H1 (cell line): ENCODE data around the gene CASP1. TPM values are rescaled to one million over a fixed set of nuclear protein-coding genes. Genes with fewer than 3 reads are reported as not detected.

Source experiments
- CTCF ChIA-PET: fragments of 300-600 bp; sonication (Branson Sonifier 250); formaldehyde crosslinking; loops from one replicate; lab custom pipeline; 2021; ENCODE audit not compliant: partially characterized antibody; lab: Charles Lee
- POLR2A ChIA-PET: fragments of 300-600 bp; sonication (Branson Sonifier 250); formaldehyde crosslinking; loops from one replicate; lab custom pipeline; 2021; ENCODE audit warnings: inconsistent platforms; ENCODE audit not compliant: partially characterized antibody; lab: Charles Lee
- DNase-seq, 2 experiments: peaks; one replicate each; pipeline versions ENCODE4 v3.0.0 to v3.0.0-alpha.2; 2010 to 2022; ENCODE audit warnings: low spot score in 2 of 2, low read depth in 1 of 2, mixed read lengths in 1 of 2
- FAIRE-seq: peaks from 2 replicates; lab custom pipeline; 2011; peaks lifted over from hg19 to GRCh38; lab: Jason Lieb, UNC
- H2AFZ ChIP-seq: 2 replicates; pipeline ENCODE4 v1.8.1; 2012; ENCODE audit warnings: low read length, inconsistent platforms
- H2AK5ac ChIP-seq: 2 replicates; pipeline ENCODE4 v1.6.1; 2013; ENCODE audit warnings: low read depth, low read length
- H2BK120ac ChIP-seq: replicated peaks from 2 replicates; pipeline ENCODE3; 2013; ENCODE audit warnings: low read depth, low read length, inconsistent platforms
- H2BK12ac ChIP-seq: 2 replicates; pipeline ENCODE4 v1.6.1; 2013; ENCODE audit warnings: low read depth, low read length
- H2BK15ac ChIP-seq: 2 replicates; pipeline ENCODE4 v1.6.1; 2013; ENCODE audit warnings: low read length
- H2BK20ac ChIP-seq: 2 replicates; pipeline ENCODE4 v1.6.1; 2013; ENCODE audit warnings: low read length
- H2BK5ac ChIP-seq: 2 replicates; pipeline ENCODE4 v1.6.1; 2013; ENCODE audit warnings: low read depth, low read length
- H3K14ac ChIP-seq: 2 replicates; pipeline ENCODE4 v1.6.1; 2013; ENCODE audit warnings: inconsistent platforms; ENCODE audit not compliant: insufficient read length
- H3K18ac ChIP-seq: 2 replicates; pipeline ENCODE4 v1.6.1; 2013; ENCODE audit warnings: low read length; ENCODE audit errors: extremely low read depth
- H3K23ac ChIP-seq: 2 replicates; pipeline ENCODE4 v1.6.1; 2013; ENCODE audit warnings: inconsistent platforms; ENCODE audit not compliant: insufficient read length
- H3K23me2 ChIP-seq: 2 replicates; pipeline ENCODE4 v1.6.1; 2013; ENCODE audit warnings: low read depth, low read length
- H3K27ac ChIP-seq: 2 replicates; pipeline ENCODE4 v1.6.1; 2011; ENCODE audit warnings: low read depth, low read length, inconsistent platforms
- H3K27me3 ChIP-seq, 4 experiments: replicated peaks in 1 of 4; 1 replicate in 1 of 4; 2 replicates in 3 of 4; pipeline versions ENCODE4 v1.6.1 to v1.8.1; 2011 to 2013; ENCODE audit warnings: low read length in 3 of 4, mild to moderate bottlenecking in 3 of 4, inconsistent platforms in 2 of 4, mixed read lengths in 2 of 4, moderate library complexity in 1 of 4; ENCODE audit not compliant: control insufficient read depth in 3 of 4, insufficient read depth in 3 of 4; ENCODE audit errors: extremely low read depth in 1 of 4
- H3K36me3 ChIP-seq, 4 experiments: 2 replicates each; pipeline versions ENCODE4 v1.6.1 to v1.8.1; 2011 to 2013; ENCODE audit warnings: mild to moderate bottlenecking in 4 of 4, low read length in 3 of 4, moderate library complexity in 2 of 4, control low read depth in 1 of 4, inconsistent platforms in 1 of 4; ENCODE audit not compliant: insufficient read depth in 4 of 4, control insufficient read depth in 2 of 4
- H3K4ac ChIP-seq: replicated peaks from 2 replicates; pipeline ENCODE3; 2013; ENCODE audit warnings: low read length, low read depth, mixed read lengths, inconsistent platforms; ENCODE audit not compliant: insufficient read length
- H3K4me1 ChIP-seq, 4 experiments: replicated peaks in 1 of 4; 1 replicate in 1 of 4; 2 replicates in 3 of 4; pipeline versions ENCODE4 v1.6.1 to v1.8.1; 2011 to 2013; ENCODE audit warnings: low read length in 3 of 4, inconsistent platforms in 2 of 4, mixed read lengths in 1 of 4; ENCODE audit not compliant: insufficient read depth in 4 of 4, control insufficient read depth in 3 of 4
- H3K4me2 ChIP-seq, 2 experiments: 2 replicates each; pipeline versions ENCODE4 v1.6.1 to v1.8.1; 2011 to 2013; ENCODE audit warnings: low read depth in 2 of 2, low read length in 2 of 2, control low read depth in 1 of 2, inconsistent platforms in 1 of 2, mild to moderate bottlenecking in 1 of 2; ENCODE audit not compliant: insufficient read depth in 1 of 2
- H3K4me3 ChIP-seq, 4 experiments: fragments of 200-600, 300-600 bp in 1 of 4; sonication (generic), shearing (Covaris generic), sonication (Bioruptor Twin) in 1 of 4; 2 replicates each; pipeline versions ENCODE4 v1.5.1 to v1.8.1; 2011 to 2016; ENCODE audit warnings: low read length in 4 of 4, low read depth in 3 of 4, control low read depth in 2 of 4, inconsistent platforms in 2 of 4, mild to moderate bottlenecking in 2 of 4, mixed read lengths in 1 of 4, moderate library complexity in 1 of 4; ENCODE audit not compliant: insufficient read depth in 2 of 4; ENCODE audit errors: extremely low read depth in 1 of 4
- H3K56ac ChIP-seq: replicated peaks from 2 replicates; pipeline ENCODE3; 2013; ENCODE audit warnings: low read depth, mild to moderate bottlenecking, mixed read lengths, low read length, inconsistent platforms; ENCODE audit not compliant: insufficient read length
- H3K79me1 ChIP-seq: 2 replicates; pipeline ENCODE4 v1.6.1; 2013; ENCODE audit warnings: low read depth, low read length, control low read depth
- H3K79me2 ChIP-seq, 2 experiments: 2 replicates each; pipeline versions ENCODE4 v1.6.1 to v1.8.1; 2012 to 2013; ENCODE audit warnings: low read length in 2 of 2, mild to moderate bottlenecking in 2 of 2, inconsistent platforms in 1 of 2; ENCODE audit not compliant: insufficient read depth in 2 of 2, control insufficient read depth in 1 of 2
- H3K9ac ChIP-seq, 4 experiments: replicated peaks in 1 of 4; 1 replicate in 1 of 4; 2 replicates in 3 of 4; pipeline versions ENCODE4 v1.6.1 to v1.8.1; 2011 to 2013; ENCODE audit warnings: low read depth in 3 of 4, low read length in 3 of 4, control low read depth in 2 of 4, mild to moderate bottlenecking in 2 of 4, moderate library complexity in 2 of 4, inconsistent platforms in 1 of 4; ENCODE audit errors: extremely low read depth in 1 of 4
- H3K9me3 ChIP-seq, 2 experiments: 2 replicates each; pipeline versions ENCODE4 v1.6.1 to v1.8.1; 2012 to 2013; ENCODE audit warnings: mild to moderate bottlenecking in 2 of 2, moderate library complexity in 2 of 2, control low read depth in 1 of 2, inconsistent platforms in 1 of 2, low read depth in 1 of 2, low read length in 1 of 2, mixed read lengths in 1 of 2; ENCODE audit not compliant: insufficient read depth in 2 of 2
- H4K20me1 ChIP-seq, 2 experiments: replicated peaks in 1 of 2; 2 replicates each; pipeline versions ENCODE3 to v1.8.1; 2011 to 2013; ENCODE audit warnings: inconsistent platforms in 2 of 2, low read length in 2 of 2, mild to moderate bottlenecking in 1 of 2; ENCODE audit not compliant: insufficient read depth in 2 of 2, control insufficient read depth in 1 of 2
- H4K5ac ChIP-seq: 2 replicates; pipeline ENCODE4 v1.6.1; 2013; ENCODE audit warnings: low read length, low read depth, mixed read lengths, inconsistent platforms; ENCODE audit not compliant: insufficient read length
- H4K8ac ChIP-seq: 2 replicates; pipeline ENCODE4 v1.8.0; 2013; ENCODE audit warnings: mild to moderate bottlenecking, moderate library complexity, low read length, inconsistent platforms; ENCODE audit not compliant: insufficient read depth; ENCODE audit errors: extremely low read depth
- H4K91ac ChIP-seq: replicated peaks from 2 replicates; pipeline ENCODE3; 2013; ENCODE audit warnings: low read length, mixed read lengths, inconsistent platforms; ENCODE audit not compliant: insufficient read length
- BCL11A ChIP-seq, 2 experiments: IDR thresholded peaks; one replicate each; pipeline ENCODE4 v1.6.1; 2011; ENCODE audit warnings: low read depth in 2 of 2, low read length in 2 of 2, mild to moderate bottlenecking in 2 of 2
- E2F6 ChIP-seq: IDR thresholded peaks from 2 replicates; pipeline ENCODE4 v1.6.1; 2012; ENCODE audit warnings: inconsistent platforms
- KDM5A ChIP-seq: fragments of 200-600 bp; IDR thresholded peaks from 2 replicates; pipeline ENCODE4 v1.7.1; 2012; ENCODE audit warnings: mild to moderate bottlenecking, low read length, inconsistent platforms, mixed read lengths
- NRF1 ChIP-seq: IDR thresholded peaks from 2 replicates; pipeline ENCODE4 v1.6.1; 2011; ENCODE audit warnings: mild to moderate bottlenecking, low read depth, low read length, improper control_type of control experiment
- SIRT6 ChIP-seq: IDR thresholded peaks from one replicate; pipeline ENCODE4 v1.7.1; 2012; ENCODE audit warnings: low read length, inconsistent platforms
- SP1 ChIP-seq: IDR thresholded peaks from 2 replicates; pipeline ENCODE4 v1.6.1; 2011; ENCODE audit warnings: low read depth, low read length
- SP2 ChIP-seq: IDR thresholded peaks from 2 replicates; pipeline ENCODE4 v1.6.1; 2012; ENCODE audit warnings: mild to moderate bottlenecking, low read length, inconsistent platforms
- SP4 ChIP-seq: IDR thresholded peaks from 2 replicates; pipeline ENCODE4 v1.6.1; 2012; ENCODE audit warnings: low read length, inconsistent platforms
- SRF ChIP-seq: IDR thresholded peaks from 2 replicates; pipeline ENCODE4 v1.6.1; 2011; ENCODE audit warnings: mild to moderate bottlenecking, low read depth, low read length, moderate library complexity
- SUZ12 ChIP-seq: fragments of 200-600 bp; sonication (generic); IDR thresholded peaks from 2 replicates; pipeline ENCODE4 v1.6.1; 2012; ENCODE audit warnings: mild to moderate bottlenecking, inconsistent platforms, low read length, moderate library complexity, mixed read lengths
- TBP ChIP-seq: IDR thresholded peaks from 2 replicates; pipeline ENCODE4 v1.6.1; 2011; ENCODE audit warnings: low read depth, low read length, improper control_type of control experiment
- USF2 ChIP-seq: IDR thresholded peaks from 2 replicates; pipeline ENCODE4 v1.6.1; 2011; ENCODE audit warnings: low read length, improper control_type of control experiment
- YY1 ChIP-seq: IDR thresholded peaks from 2 replicates; pipeline ENCODE4 v1.6.1; 2011; ENCODE audit warnings: low read depth, mild to moderate bottlenecking, low read length
- polyA plus RNA-seq, 7 experiments: library from polyadenylated mRNA; depleted of rRNA in 3 of 7; stranded (reverse) in 5 of 7; unstranded in 2 of 7; fragments of >200 nt in 5 of 7; fragments of 200-250 nt in 2 of 7; gene quantifications; 1 replicate in 5 of 7; 2 replicates in 1 of 7; 4 replicates in 1 of 7; pipeline versions ENCODE4 v1.2.1 to v1.2.3, GENCODE V29; 2011 to 2013; ENCODE audit warnings: missing spikeins in 2 of 7, mixed read lengths in 2 of 7
- total RNA-seq: library from RNA; stranded (reverse); fragmentation: NEBNext Ultra II Directional; extraction: Animal tissue kit (Norgen Biotek cat#: 25700); gene quantifications from 2 replicates; pipeline ENCODE4 v1.2.1, GENCODE V29; 2021

CASP1 gene
- total and polyA plus RNA-seq, 2 of the 8 experiments (the other 6 are each of a cell fraction or from before 2014, with no cell fraction given): not detected

GRCh38 chr11:105022527-105022926 is 12.4 kb downstream of the CASP1 start (continued):
- TF ChIP-seq SUZ12 (no peak), SP2 (no peak)

GRCh38 chr11:105007463-105007862 is 27.5 kb downstream of the CASP1 start:
- H4K8ac ChIP-seq: no peak overlapping the region
- TF ChIP-seq SIRT6 (no peak), YY1 (no peak), E2F6 (no peak), SP1 (no peak), SP4 (no peak), BCL11A (IDR thresholded peaks at IDR 0.05; ENCODE audit: low read depth in 2 of 2, low read length in 2 of 2) (no peak), NRF1 (no peak), KDM5A (no peak), USF2 (no peak), SRF (no peak), TBP (no peak)
- H3K36me3 ChIP-seq: no peaks in the 10 kb centered on the region
- no peak overlapping the region for H3K9ac ChIP-seq
- H3K18ac ChIP-seq: no peak overlapping the region
- no peak overlapping the region for H3K4me2 ChIP-seq
- H3K23me2 ChIP-seq: no peaks in the 10 kb centered on the region
- H2BK5ac ChIP-seq: no peak overlapping the region
- H2AFZ ChIP-seq: no peak overlapping the region
- no peaks in the 10 kb centered on the region for H3K27me3 ChIP-seq
- no peaks in the 10 kb centered on the region for H4K20me1 ChIP-seq
- no peak overlapping the region for H4K91ac ChIP-seq
- no peaks in the 10 kb centered on the region for H3K4me1 ChIP-seq
- H2AK5ac ChIP-seq: no peak overlapping the region
- no peak overlapping the region for H2BK12ac ChIP-seq
- H3K9me3 ChIP-seq: no peaks in the 10 kb centered on the region
- H2BK20ac ChIP-seq: no peak overlapping the region
- no peak overlapping the region for H4K5ac ChIP-seq
- no peak overlapping the region for H3K56ac ChIP-seq
- no peak overlapping the region for H3K4me3 ChIP-seq
- no peaks in the 10 kb centered on the region for H3K79me1 ChIP-seq
- H3K4ac ChIP-seq: no peak overlapping the region
- CTCF ChIA-PET: interaction anchor here (1.9 kb wide), 1 partner anchor 10 kb away, joined by 7 read pairs; no protein-coding TSS in a partner anchor
- H3K79me2 ChIP-seq: no peaks in the 10 kb centered on the region
- no peak for DNase-seq
- no peak overlapping the region for H2BK15ac ChIP-seq
- no peak overlapping the region for H3K14ac ChIP-seq
- no peak for FAIRE-seq
- POLR2A ChIA-PET: no interaction called here
- no peak overlapping the region for H3K27ac ChIP-seq
- no peak overlapping the region for H2BK120ac ChIP-seq
- no peak overlapping the region for H3K23ac ChIP-seq
